ENCODE measurements around the gene PDE8B. TPM values are rescaled to one million over a fixed set of nuclear protein-coding genes. Genes with fewer than 3 reads are reported as not detected.

The PDE8B gene
- total RNA-seq, 4 donors from 2014 or later: 0.16 to 1.3 (median 0.71) TPM; not detected in 1

- no peaks in the 10 kb centered on the region for H3K36me3 ChIP-seq
- ATAC-seq (no peak), DNase-seq (no peak)
- no peak overlapping the region for H3K4me3 ChIP-seq
- no peaks in the 10 kb centered on the region for H3K4me1 ChIP-seq
- in situ Hi-C loops (cut with MboI; ENCODE audit: low sequenced_read_pairs in 4 of 4): no loop called here
- no peak for TF ChIP-seq POLR2A (IDR thresholded peaks at IDR 0.05)
- no peak for TF ChIP-seq CTCF (IDR thresholded peaks at IDR 0.05 in 4 of 5, conservative IDR thresholded peaks at IDR 0.05 in 1 of 5)
- no peaks in the 10 kb centered on the region for H3K27me3 ChIP-seq
- no peak overlapping the region for H3K27ac ChIP-seq
- no peaks in the 10 kb centered on the region for H3K9me3 ChIP-seq
- intact Hi-C loops (cut with DNase I; ENCODE audit: low total_unique reads): no loop called here
Observed at GRCh38 chr5:77360973-77361372, 150.5 kb downstream of the PDE8B start.

- intact Hi-C loops (cut with DNase I; ENCODE audit: low total_unique reads): no loop called here
- ATAC-seq (no peak), DNase-seq (no peak)
- TF ChIP-seq POLR2A (IDR thresholded peaks at IDR 0.05) (no peak), CTCF (IDR thresholded peaks at IDR 0.05 in 4 of 5, conservative IDR thresholded peaks at IDR 0.05 in 1 of 5) (no peak)
- no peaks in the 10 kb centered on the region for H3K36me3 ChIP-seq
- no peaks in the 10 kb centered on the region for H3K9me3 ChIP-seq
- no peak overlapping the region for H3K4me3 ChIP-seq
- H3K4me1 ChIP-seq: no peaks in the 10 kb centered on the region
- no peaks in the 10 kb centered on the region for H3K27me3 ChIP-seq
- in situ Hi-C loops (cut with MboI; ENCODE audit: low sequenced_read_pairs in 4 of 4): no loop called here
- no peak overlapping the region for H3K27ac ChIP-seq
Observed at GRCh38 chr5:77366717-77367500, 156.4 kb downstream of the PDE8B start.

- no peak overlapping the region for H3K4me3 ChIP-seq
- H3K27ac ChIP-seq: no peak overlapping the region
- H3K36me3 ChIP-seq: no peaks in the 10 kb centered on the region
- ATAC-seq (no peak), DNase-seq (no peak)
- intact Hi-C loops (cut with DNase I; ENCODE audit: low total_unique reads): no loop called here
- no peak for TF ChIP-seq POLR2A (IDR thresholded peaks at IDR 0.05)
- no peak for TF ChIP-seq CTCF (IDR thresholded peaks at IDR 0.05 in 4 of 5, conservative IDR thresholded peaks at IDR 0.05 in 1 of 5)
- H3K9me3 ChIP-seq: no peaks in the 10 kb centered on the region
- H3K4me1 ChIP-seq: no peaks in the 10 kb centered on the region
- in situ Hi-C loops (cut with MboI; ENCODE audit: low sequenced_read_pairs in 4 of 4): no loop called here
- H3K27me3 ChIP-seq: no peaks in the 10 kb centered on the region
Observed at GRCh38 chr5:77367741-77368140, 157.3 kb downstream of the PDE8B start.

- H3K9me3 ChIP-seq: no peaks in the 10 kb centered on the region
- H3K4me1 ChIP-seq: no peaks in the 10 kb centered on the region
- H3K4me3 ChIP-seq: no peak overlapping the region
- H3K27ac ChIP-seq: no peak overlapping the region
- in situ Hi-C loops (cut with MboI; ENCODE audit: low sequenced_read_pairs in 4 of 4): no loop called here
- H3K27me3 ChIP-seq: no peaks in the 10 kb centered on the region
- ATAC-seq (no peak), DNase-seq (no peak)
- intact Hi-C loops (cut with DNase I; ENCODE audit: low total_unique reads): no loop called here
- no peak for TF ChIP-seq POLR2A (IDR thresholded peaks at IDR 0.05)
- no peak for TF ChIP-seq CTCF (IDR thresholded peaks at IDR 0.05 in 4 of 5, conservative IDR thresholded peaks at IDR 0.05 in 1 of 5)
- no peaks in the 10 kb centered on the region for H3K36me3 ChIP-seq
Observed at GRCh38 chr5:77368367-77368766, 157.9 kb downstream of the PDE8B start.

- H3K36me3 ChIP-seq: no peaks in the 10 kb centered on the region
- H3K27ac ChIP-seq: no peak overlapping the region
- no peak for TF ChIP-seq CTCF (IDR thresholded peaks at IDR 0.05 in 4 of 5, conservative IDR thresholded peaks at IDR 0.05 in 1 of 5)
- intact Hi-C loops (cut with DNase I; ENCODE audit: low total_unique reads) (no loop called here), in situ Hi-C loops (cut with MboI; ENCODE audit: low sequenced_read_pairs in 4 of 4) (no loop called here)
- ATAC-seq (no peak), DNase-seq (no peak)
- H3K9me3 ChIP-seq: no peaks in the 10 kb centered on the region
- no peaks in the 10 kb centered on the region for H3K27me3 ChIP-seq
- no peaks in the 10 kb centered on the region for H3K4me1 ChIP-seq
- no peak overlapping the region for H3K4me3 ChIP-seq
Observed at GRCh38 chr5:77369566-77369965, 159.1 kb downstream of the PDE8B start.

Measured in gastrocnemius medialis (tissue), 4 donors.